SK-N-SH treated with all-trans-retinoic acid at 6 μM for 48 hours (cell line): ENCODE results near the gene C11orf68.

ENCODE experiments used
- RARB ChIP-seq: fragments of 250-450 bp; sonication (Bioruptor Pico); IDR thresholded peaks from 2 replicates; pipeline ENCODE4 v1.8.0; 2021; ENCODE audit warnings: mild to moderate bottlenecking, moderate library complexity
- ZNF8 ChIP-seq: fragments of 450-650 bp; formaldehyde crosslinking; IDR thresholded peaks from 2 replicates; pipeline ENCODE4 v1.5.0; 2020; ENCODE audit warnings: mild to moderate bottlenecking, moderate library complexity
- TF ChIP-seq, protein P1 (sequence below): fragments of 250-450 bp; sonication (Bioruptor Pico); IDR thresholded peaks from 2 replicates; pipeline ENCODE4 v1.5.1; 2021; ENCODE audit warnings: mild to moderate bottlenecking, moderate library complexity
- TF ChIP-seq, protein P2 (sequence below): fragments of 250-450 bp; sonication (Bioruptor Pico); IDR thresholded peaks from 2 replicates; pipeline ENCODE4 v1.8.0; 2020; ENCODE audit warnings: mild to moderate bottlenecking, moderate library complexity, borderline replicate concordance

DNA sequence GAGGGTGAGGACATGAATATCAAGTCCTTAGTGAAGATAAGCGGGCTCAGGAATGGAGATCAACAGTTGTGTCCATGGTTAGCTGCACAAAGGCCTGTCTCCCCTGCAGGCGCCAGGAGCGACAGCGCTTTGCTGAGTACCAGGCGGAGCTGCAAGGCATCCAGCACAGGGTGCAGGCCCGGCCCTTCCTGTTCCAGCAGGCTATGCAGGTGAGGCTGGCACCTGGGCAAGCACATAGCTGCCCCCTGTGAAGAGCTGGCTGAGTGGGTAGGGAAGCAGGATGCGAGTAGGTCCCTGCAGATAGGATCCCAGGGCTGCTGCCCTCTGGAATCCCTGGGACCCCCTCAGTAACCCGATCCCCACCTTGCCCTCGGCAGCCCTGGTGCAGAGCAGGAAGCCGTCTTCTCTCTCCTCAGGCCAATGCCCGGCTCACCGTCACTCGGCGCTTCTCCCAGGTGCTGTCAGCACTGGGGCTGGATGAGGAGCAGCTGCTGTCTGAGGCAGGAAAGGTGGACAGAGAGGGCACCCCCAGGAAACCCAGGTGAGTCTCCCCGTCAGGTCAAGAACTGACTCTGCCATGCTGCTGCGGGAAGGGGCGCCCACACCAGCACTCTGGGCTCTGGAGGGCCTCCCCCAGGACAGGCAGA is 40.0 kb upstream of the C11orf68 start:
- TF ChIP-seq, protein P1, sequence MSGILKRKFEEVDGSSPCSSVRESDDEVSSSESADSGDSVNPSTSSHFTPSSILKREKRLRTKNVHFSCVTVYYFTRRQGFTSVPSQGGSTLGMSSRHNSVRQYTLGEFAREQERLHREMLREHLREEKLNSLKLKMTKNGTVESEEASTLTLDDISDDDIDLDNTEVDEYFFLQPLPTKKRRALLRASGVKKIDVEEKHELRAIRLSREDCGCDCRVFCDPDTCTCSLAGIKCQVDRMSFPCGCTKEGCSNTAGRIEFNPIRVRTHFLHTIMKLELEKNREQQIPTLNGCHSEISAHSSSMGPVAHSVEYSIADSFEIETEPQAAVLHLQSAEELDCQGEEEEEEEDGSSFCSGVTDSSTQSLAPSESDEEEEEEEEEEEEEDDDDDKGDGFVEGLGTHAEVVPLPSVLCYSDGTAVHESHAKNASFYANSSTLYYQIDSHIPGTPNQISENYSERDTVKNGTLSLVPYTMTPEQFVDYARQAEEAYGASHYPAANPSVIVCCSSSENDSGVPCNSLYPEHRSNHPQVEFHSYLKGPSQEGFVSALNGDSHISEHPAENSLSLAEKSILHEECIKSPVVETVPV (CRISPR knock-in tag) = no peak
- no peak for TF ChIP-seq RARB (CRISPR knock-in tag)
- TF ChIP-seq ZNF8 (CRISPR knock-in tag) = no peak
- TF ChIP-seq, protein P2, sequence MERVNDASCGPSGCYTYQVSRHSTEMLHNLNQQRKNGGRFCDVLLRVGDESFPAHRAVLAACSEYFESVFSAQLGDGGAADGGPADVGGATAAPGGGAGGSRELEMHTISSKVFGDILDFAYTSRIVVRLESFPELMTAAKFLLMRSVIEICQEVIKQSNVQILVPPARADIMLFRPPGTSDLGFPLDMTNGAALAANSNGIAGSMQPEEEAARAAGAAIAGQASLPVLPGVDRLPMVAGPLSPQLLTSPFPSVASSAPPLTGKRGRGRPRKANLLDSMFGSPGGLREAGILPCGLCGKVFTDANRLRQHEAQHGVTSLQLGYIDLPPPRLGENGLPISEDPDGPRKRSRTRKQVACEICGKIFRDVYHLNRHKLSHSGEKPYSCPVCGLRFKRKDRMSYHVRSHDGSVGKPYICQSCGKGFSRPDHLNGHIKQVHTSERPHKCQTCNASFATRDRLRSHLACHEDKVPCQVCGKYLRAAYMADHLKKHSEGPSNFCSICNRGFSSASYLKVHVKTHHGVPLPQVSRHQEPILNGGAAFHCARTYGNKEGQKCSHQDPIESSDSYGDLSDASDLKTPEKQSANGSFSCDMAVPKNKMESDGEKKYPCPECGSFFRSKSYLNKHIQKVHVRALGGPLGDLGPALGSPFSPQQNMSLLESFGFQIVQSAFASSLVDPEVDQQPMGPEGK (CRISPR knock-in tag) = no peak
